HG02840 (cell line): ENCODE measurements around the gene WDR1.
A peak's percentile ranks its signal among the peaks of the same experiment; 100 is the strongest.
"Not testable (repeated sequence)": the region's sequence is repeated elsewhere in the genome, so short reads cannot be mapped to it uniquely, and the experiment has no call there.

ENCODE experiments used
- ATAC-seq: cut with Tn5 transposase; IDR thresholded peaks from one replicate; pipeline ENCODE4 v1.9.1; 2021; ENCODE audit warnings: mild to moderate bottlenecking, moderate library complexity, moderate number of reproducible peaks; ENCODE audit not compliant: unreplicated experiment, low FRiP score

WDR1 gene

GRCh38 chr4:10134141-10134540 lies 17.5 kb upstream of the WDR1 start:
- no peak for ATAC-seq

GRCh38 chr4:10131202-10131601 lies 14.6 kb upstream of the WDR1 start:
- no peak for ATAC-seq

GRCh38 chr4:10130178-10130888 lies 13.7 kb upstream of the WDR1 start:
- ATAC-seq = no peak

- ATAC-seq = no peak
Measured at GRCh38 chr4:10129196-10130177, 12.9 kb upstream of the WDR1 start.

- ATAC-seq = no peak
Measured at GRCh38 chr4:10128761-10129160, 12.2 kb upstream of the WDR1 start.

GRCh38 chr4:10127531-10127930 lies 10.9 kb upstream of the WDR1 start:
- not testable (repeated sequence) for ATAC-seq

- ATAC-seq = no peak
Measured at GRCh38 chr4:10124167-10124930, 7.8 kb upstream of the WDR1 start.

GRCh38 chr4:10123227-10124101 lies 6.9 kb upstream of the WDR1 start:
- ATAC-seq = no peak

GRCh38 chr4:10122236-10122932 lies 5.8 kb upstream of the WDR1 start:
- ATAC-seq = no peak

- no peak for ATAC-seq
Measured at GRCh38 chr4:10121568-10122208, 5.1 kb upstream of the WDR1 start.

- ATAC-seq = no peak
Measured at GRCh38 chr4:10120943-10121567, 4.5 kb upstream of the WDR1 start.

GRCh38 chr4:10119773-10120172 lies 3.2 kb upstream of the WDR1 start:
- no peak for ATAC-seq

GRCh38 chr4:10119278-10119677 lies 2.7 kb upstream of the WDR1 start:
- ATAC-seq = no peak

- no peak for ATAC-seq
Measured at GRCh38 chr4:10118048-10119004, 1.7 kb upstream of the WDR1 start.

GRCh38 chr4:10117359-10118047 lies 904 bp upstream of the WDR1 start:
- ATAC-seq = peak; percentile 0

GRCh38 chr4:10115797-10116568 lies 616 bp downstream of the WDR1 start:
- peak; percentile 25 for ATAC-seq
